Activated B cell treated with CpG ODN at 0.5 μM for 24 hours (primary cell): ENCODE data around the gene IL22RA1. TPM values are rescaled to one million over a fixed set of nuclear protein-coding genes. Genes with fewer than 3 reads are reported as not detected.

Experiments used
- ATAC-seq: fragments of 200-7000 bp; cut with Tn5 transposase; one replicate; pipeline ENCODE4 v1.10.0; 2021; ENCODE audit warnings: low read depth, mild to moderate bottlenecking, moderate library complexity
- CTCF ChIA-PET: fragments of 350-600 bp; sonication (Branson Sonifier 250); formaldehyde crosslinking; loops from one replicate; lab custom pipeline; 2021; ENCODE audit warnings: antibody characterized with exemption; lab: Charles Lee
- POLR2A ChIA-PET: fragments of 350-600 bp; sonication (Branson Sonifier 250); formaldehyde crosslinking; loops from one replicate; lab custom pipeline; 2021; ENCODE audit warnings: antibody characterized with exemption; lab: Charles Lee
- DNase-seq: peaks from one replicate; pipeline ENCODE4 v3.0.0; 2022
- H3K27ac Mint-ChIP-seq: one replicate; pipeline ENCODE4 v1.8.0; 2020; ENCODE audit warnings: mixed read lengths
- H3K27me3 Mint-ChIP-seq: one replicate; pipeline ENCODE4 v1.8.0; 2021; ENCODE audit warnings: mixed read lengths
- H3K36me3 Mint-ChIP-seq: one replicate; pipeline ENCODE4 v1.8.0; 2021; ENCODE audit warnings: low read depth, mixed read lengths
- H3K4me1 Mint-ChIP-seq: one replicate; pipeline ENCODE4 v1.8.0; 2021; ENCODE audit warnings: mixed read lengths
- H3K4me3 Mint-ChIP-seq: one replicate; pipeline ENCODE4 v1.8.0; 2020; ENCODE audit warnings: mild to moderate bottlenecking, mixed read lengths
- H3K9me3 Mint-ChIP-seq: one replicate; pipeline ENCODE4 v1.8.0; 2020; ENCODE audit warnings: mixed read lengths
- CTCF ChIP-seq: fragments of 200-600 bp; IDR thresholded peaks from one replicate; pipeline ENCODE4 v1.8.0; 2022; ENCODE audit warnings: antibody characterized with exemption, mild to moderate bottlenecking
- intact Hi-C: fragments of 100-400 bp; cut with micrococcal nuclease; formaldehyde crosslinking; loops from one replicate; pipeline ENCODE4 v1.15.1; 2024
- total RNA-seq: library from RNA; stranded (reverse); gene quantifications from 2 replicates; pipeline ENCODE4 v1.2.3, GENCODE V29; 2022

Gene IL22RA1
- total RNA-seq, 1 donor from 2014 or later, result 0.09 TPM

GRCh38 chr1:24186993-24187790, 44.3 kb upstream of the IL22RA1 start, which contains the start of gene IFNLR1:
Gene IFNLR1 (minus strand): TSS chr1:24187289. CDS start chr1:24187248, 41 bp downstream.
- peak; percentile 73 for DNase-seq
- Mint-ChIP-seq H3K27me3 (no peaks in the 10 kb centered on the region), H3K27ac (peak within 1 kb of the TSS; percentile 98), H3K36me3 (peaks cover 18% of the 10 kb centered on the region), H3K4me1 (peaks cover 82% of the 10 kb centered on the region), H3K9me3 (no peaks in the 10 kb centered on the region), H3K4me3 (peak within 1 kb of the TSS; percentile 92)
- TF ChIP-seq CTCF, result no peak
- CTCF ChIA-PET, result interaction anchor here (4.3 to 5.8 kb wide), 3 partner anchors 12 to 205 kb away, joined by 23 to 34 read pairs (median 29); no protein-coding TSS in a partner anchor
- intact Hi-C loops, result loop anchor here (1.0 to 5.0 kb wide), 2 partner anchors 135 to 204 kb away; no protein-coding TSS in a partner anchor
- POLR2A ChIA-PET, result interaction anchor here (0.6 to 8.7 kb wide), 17 partner anchors 8 to 455 kb away, joined by 3 to 96 read pairs (median 3); partner anchors contain the start of genes RCAN3 and SRSF10
- peak; percentile 56 for ATAC-seq

- Mint-ChIP-seq H3K4me1 (peaks cover 77% of the 10 kb centered on the region), H3K9me3 (no peaks in the 10 kb centered on the region), H3K4me3 (peak overlapping the region; percentile 92), H3K27ac (peak overlapping the region; percentile 88), H3K36me3 (peaks cover 21% of the 10 kb centered on the region), H3K27me3 (no peaks in the 10 kb centered on the region)
- intact Hi-C loops, result loop anchor here (5.0 kb wide), 1 partner anchor 136 kb away; no protein-coding TSS in a partner anchor
- ChIA-PET CTCF (interaction anchor here (4.3 to 5.8 kb wide), 3 partner anchors 12 to 205 kb away, joined by 23 to 34 read pairs (median 29); no protein-coding TSS in a partner anchor), POLR2A (interaction anchor here (0.6 to 8.7 kb wide), 9 partner anchors 11 to 384 kb away, joined by 3 to 96 read pairs (median 3); partner anchors contain the start of genes RCAN3 and SRSF10)
- TF ChIP-seq CTCF, result no peak
- no peak for DNase-seq
- ATAC-seq, result no peak
Observed at GRCh38 chr1:24186711-24186992, 43.7 kb upstream of the IL22RA1 start.

GRCh38 chr1:24186031-24186710, 43.2 kb upstream of the IL22RA1 start:
- peak overlapping the region; percentile 88 for H3K27ac Mint-ChIP-seq
- DNase-seq (no peak), ATAC-seq (no peak)
- peak overlapping the region; percentile 92 for H3K4me3 Mint-ChIP-seq
- ChIA-PET CTCF (interaction anchor here (1.2 to 5.8 kb wide), 4 partner anchors 13 to 229 kb away, joined by 3 to 34 read pairs (median 26); partner anchors contain the start of gene NIPAL3), POLR2A (interaction anchor here (0.5 to 8.7 kb wide), 8 partner anchors 12 to 567 kb away, joined by 3 to 96 read pairs (median 3); partner anchors contain the start of genes RCAN3 and SRSF10)
- H3K9me3 Mint-ChIP-seq, result no peaks in the 10 kb centered on the region
- H3K4me1 Mint-ChIP-seq, result peaks cover 77% of the 10 kb centered on the region
- H3K36me3 Mint-ChIP-seq, result peaks cover 26% of the 10 kb centered on the region
- intact Hi-C loops, result loop anchor here (5.0 kb wide), 1 partner anchor 136 kb away; no protein-coding TSS in a partner anchor
- no peak for TF ChIP-seq CTCF
- H3K27me3 Mint-ChIP-seq, result no peaks in the 10 kb centered on the region

GRCh38 chr1:24185076-24185475, 42.1 kb upstream of the IL22RA1 start:
- ATAC-seq, result no peak
- ChIA-PET CTCF (interaction anchor here (1.2 to 5.8 kb wide), 5 partner anchors 14 to 230 kb away, joined by 3 to 34 read pairs (median 23); partner anchors contain the start of gene NIPAL3), POLR2A (interaction anchor here (0.5 to 8.7 kb wide), 2 partner anchors 32 to 468 kb away, joined by 4 to 96 read pairs; no protein-coding TSS in a partner anchor)
- no peak for DNase-seq
- intact Hi-C loops, result loop anchor here (5.0 kb wide), 1 partner anchor 137 kb away; no protein-coding TSS in a partner anchor
- no peak for TF ChIP-seq CTCF
- Mint-ChIP-seq H3K4me3 (peak overlapping the region; percentile 92), H3K36me3 (peaks cover 35% of the 10 kb centered on the region), H3K27me3 (no peaks in the 10 kb centered on the region), H3K27ac (peak overlapping the region; percentile 88), H3K4me1 (peaks cover 72% of the 10 kb centered on the region), H3K9me3 (no peaks in the 10 kb centered on the region)
